Measurements from ENCODE around the gene MGAT5B. TPM values are rescaled to one million over a fixed set of nuclear protein-coding genes. Genes with fewer than 3 reads are reported as not detected.
"Not testable (repeated sequence)": the region's sequence is repeated elsewhere in the genome, so short reads cannot be mapped to it uniquely, and the experiment has no call there.

The MGAT5B gene
- total RNA-seq, 1 donor from 2014 or later, result 1.2 TPM

DNA sequence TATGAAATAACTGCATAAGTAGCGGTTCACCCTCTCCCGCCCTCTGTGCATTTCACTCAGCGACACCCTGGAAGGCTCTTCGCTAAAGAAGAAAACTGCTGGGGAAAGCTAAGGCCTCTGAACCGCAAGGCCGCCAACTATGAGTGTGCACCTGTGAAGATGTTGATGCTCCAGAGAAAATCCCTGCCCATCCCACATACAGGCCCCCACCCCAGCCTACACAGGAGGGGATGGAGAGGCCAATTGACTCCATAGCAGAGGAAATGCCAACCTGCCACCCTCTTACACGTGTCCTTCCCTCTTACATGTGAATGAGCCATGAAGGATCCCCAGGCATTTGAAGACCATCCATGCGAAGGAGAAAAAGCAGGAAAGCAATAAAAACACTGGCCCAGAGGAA lies 104.8 kb downstream of the MGAT5B start:
- intact Hi-C loops (cut with micrococcal nuclease), result no loop called here

DNA sequence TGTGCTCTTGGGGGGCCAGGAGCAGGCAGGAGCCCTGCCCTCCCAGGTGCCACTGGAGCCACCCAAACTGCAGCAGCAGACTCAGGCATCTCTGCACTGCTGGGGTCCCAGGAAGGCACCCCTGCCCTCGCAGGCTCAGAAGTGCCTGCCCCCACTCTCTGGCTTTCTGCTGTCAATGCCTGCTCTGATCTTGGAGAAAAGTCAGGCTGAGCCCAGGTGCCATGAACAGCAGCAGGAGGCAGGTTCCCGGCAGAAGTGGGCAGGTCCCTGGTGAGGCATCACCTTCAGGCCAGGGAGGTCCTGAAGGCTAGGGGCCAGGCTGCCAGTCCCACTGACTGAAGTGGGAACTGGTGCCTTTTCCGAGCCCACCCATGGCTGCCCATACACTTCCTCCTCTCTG lies 106.5 kb downstream of the MGAT5B start:
- intact Hi-C loops (cut with micrococcal nuclease), result no loop called here

DNA sequence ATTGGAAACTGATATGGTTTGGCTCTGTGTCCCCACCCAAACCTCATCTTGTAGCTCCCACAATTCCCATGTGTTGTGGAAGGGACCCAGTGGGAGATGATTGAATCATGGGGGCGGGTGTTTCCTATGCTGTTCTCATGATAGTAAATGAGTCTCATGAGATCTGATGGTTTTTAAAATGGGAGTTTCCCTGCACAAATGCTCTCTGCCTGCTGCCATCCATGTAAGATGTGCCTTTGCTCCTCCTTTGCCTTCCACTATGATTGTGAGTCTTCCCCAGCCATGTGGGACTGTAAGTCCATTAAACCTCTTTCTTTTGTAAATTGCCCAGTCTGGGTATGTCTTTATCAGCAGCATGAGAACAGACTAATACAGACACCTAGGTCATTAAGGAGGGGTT lies 109.8 kb downstream of the MGAT5B start:
- intact Hi-C loops (cut with micrococcal nuclease), result not testable (repeated sequence)

DNA sequence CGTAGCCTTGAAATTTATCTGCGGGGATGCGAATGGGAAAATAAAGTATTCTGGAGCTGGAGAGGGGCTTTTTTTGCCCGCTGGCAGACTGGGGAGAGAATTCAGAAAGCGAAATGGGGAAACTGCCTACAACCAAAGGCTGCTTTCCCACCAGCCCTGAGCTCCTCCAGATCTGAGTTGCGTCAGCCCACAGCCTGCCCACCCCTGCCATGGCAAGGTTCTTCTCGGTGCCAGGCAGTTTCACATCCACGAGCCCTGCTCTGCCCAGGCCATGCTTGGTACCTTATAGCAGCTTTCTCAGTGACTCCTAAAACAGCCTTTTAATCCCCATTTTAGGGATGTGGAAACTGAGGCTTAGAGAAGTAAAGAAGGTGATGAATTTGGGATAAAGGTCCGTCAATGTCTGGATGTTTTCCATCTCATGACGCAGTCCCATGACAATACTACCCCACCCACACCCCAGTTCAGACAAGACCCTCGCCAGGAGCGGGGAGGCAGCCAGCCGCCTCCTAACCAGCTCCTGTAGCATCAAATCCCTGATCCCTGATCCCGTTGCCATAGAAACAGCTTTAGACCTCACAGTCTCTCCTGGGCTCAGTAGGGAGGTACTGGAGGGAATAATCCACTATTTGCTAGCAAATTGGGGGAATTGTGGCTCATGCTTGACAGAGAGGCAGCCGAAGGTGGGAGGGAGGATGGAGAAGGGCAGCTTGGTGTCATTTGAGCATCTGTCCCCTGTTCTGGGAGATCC lies 113.5 kb downstream of the MGAT5B start:
- intact Hi-C loops (cut with micrococcal nuclease), result no loop called here

DNA sequence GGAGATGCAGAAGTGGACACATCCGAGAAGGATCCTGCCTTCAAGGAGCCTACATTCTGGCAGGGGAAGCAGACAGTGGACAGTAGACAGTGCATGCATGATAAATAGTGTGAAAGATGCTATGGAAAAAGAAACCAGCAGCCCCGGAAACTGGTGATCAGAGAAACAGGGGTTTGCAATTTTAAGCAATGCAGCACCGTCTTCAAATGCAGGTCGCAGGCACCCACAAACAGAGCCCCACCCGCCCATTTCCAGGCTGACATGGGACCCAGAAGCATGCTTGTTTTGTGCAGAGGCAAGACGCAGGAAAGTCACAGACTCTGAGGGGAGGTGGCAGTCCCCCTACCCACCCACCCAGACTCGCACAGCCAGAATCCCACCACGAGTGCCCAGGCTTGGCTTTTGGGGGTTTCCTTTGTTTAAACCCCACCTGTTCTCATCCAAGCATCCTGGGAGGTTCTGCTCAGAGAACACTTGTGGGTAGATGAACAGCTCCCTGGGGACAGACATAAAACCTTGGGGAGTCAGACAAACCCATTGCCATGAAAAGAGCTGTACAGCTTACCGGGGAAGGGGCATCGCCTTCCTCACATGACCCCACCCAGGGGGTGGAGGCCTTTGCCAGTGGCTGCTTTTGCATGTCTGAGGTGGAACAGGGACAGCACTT lies 114.3 kb downstream of the MGAT5B start:
- intact Hi-C loops (cut with micrococcal nuclease), result no loop called here

DNA sequence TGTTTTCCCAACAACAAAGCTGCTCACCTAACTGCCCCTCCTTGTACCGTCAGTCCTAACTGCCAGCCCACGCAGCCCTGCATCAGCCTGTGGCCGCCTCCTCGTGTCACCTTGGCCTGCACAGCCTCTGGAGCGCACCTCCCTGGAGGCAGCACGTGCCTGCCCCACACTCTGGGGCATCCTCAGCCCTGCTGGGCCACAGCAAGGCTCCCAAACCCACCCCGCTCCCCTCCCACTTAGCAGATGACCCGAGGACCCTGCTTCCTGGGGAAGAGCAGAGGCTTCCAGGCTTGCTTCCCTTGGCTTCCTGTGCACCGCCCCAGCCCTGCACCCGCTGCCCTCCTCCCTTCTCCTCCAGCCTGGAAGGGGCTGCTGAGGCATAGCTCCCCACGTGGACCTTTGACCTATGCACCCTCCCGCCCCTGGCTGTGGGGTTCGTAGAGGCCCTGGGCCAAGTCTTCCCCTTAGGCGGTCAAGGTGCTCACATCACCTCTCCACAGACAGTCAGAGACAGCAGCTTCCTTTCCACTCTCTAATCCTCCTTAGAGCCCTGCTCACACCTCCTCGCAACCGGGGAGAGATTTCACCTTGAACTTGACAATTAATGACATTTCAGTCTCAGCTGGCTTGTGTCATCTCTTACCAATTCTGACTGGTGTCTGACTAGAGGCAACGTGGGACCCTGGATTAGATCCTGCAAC lies 115.0 kb downstream of the MGAT5B start:
- intact Hi-C loops (cut with micrococcal nuclease), result no loop called here

DNA sequence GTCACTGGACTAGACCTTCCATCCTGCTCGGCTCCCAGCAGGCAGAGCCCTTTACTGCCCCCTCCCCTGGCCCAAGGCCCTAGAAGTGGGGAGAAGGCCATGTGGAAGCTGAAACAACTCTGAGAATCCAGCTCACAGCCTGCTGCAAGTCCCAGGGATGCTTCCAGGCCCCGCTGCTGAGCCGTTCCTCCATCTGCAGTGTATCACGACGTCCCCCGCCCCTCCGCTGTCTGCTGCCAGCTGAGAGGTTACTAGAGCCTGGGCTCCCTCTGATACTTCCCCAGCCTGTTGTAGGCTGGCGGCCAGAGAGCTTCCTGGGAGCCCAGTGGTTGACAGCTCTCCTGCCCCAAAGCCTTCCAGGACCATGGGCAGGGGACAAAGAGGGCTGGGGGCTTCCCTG lies 118.2 kb downstream of the MGAT5B start:
- intact Hi-C loops (cut with micrococcal nuclease), result no loop called here

DNA sequence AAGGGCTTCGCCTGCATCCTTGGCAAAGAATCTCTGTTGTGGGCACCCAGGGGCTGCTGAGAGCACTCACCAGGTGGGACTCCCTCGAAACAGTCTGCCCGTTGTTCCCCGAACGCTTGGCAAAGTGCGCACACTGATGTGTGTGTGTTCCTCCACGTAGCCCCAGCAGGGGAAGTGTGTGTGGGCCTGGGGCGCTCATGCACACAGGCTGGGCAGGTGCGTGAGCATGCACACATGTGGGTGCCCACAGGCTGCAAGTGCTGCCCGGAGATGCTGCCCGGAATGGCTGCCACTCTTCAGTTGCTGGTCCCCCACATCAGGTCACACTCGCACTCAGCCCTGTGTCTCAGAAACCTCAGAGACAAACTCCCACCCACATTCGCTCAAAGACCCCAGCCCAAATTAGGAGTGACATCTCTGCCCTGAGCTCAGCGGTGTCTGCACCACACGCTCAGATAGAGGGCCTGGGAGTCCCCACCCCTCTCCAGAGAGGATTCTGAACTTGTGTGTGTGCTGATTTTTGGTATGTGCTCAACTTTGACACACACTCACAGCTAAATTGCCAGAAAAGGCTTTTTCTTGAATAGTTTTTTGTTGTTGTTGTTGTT lies 119.4 kb downstream of the MGAT5B start:
- intact Hi-C loops (cut with micrococcal nuclease), result no loop called here

DNA sequence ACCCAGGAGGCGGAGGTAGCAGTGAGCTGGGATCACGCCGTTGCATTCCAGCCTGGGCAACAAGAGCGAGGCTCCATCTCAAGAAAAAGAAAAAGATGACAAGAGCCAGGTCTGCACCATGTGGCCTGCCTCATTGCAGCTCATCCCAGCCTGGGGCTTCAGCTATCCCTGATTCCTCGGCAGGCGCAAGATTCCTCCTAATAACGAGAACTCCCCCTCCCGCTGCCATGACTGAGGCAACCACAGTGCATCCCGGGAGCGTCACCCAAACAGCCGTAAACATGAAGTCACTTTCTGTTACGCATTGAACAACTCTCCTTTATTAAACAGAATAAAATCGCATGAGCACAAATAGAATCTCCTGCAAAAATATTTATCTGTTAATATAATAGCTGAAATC lies 120.6 kb downstream of the MGAT5B start:
- intact Hi-C loops (cut with micrococcal nuclease), result no loop called here

DNA sequence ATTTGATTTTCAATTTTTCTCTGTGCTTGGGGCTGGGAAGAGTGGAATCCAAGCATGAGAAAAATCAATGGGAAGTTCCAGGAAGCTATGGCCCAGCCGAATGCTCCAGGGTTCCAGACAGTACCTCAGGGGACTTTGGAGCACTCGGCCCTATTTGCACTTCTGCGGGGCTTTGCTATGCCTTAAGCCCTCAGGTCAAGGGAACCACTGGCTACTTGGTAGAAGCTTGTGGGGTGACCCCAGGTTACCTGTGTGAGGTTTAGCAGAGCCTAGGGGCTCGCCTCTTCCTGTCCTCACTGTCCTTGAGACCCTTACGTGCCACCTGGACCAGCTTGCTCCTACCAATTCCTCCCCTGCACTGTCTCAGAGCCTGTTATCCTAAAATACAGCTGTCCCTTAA lies 121.3 kb downstream of the MGAT5B start:
- intact Hi-C loops (cut with micrococcal nuclease), result no loop called here

DNA sequence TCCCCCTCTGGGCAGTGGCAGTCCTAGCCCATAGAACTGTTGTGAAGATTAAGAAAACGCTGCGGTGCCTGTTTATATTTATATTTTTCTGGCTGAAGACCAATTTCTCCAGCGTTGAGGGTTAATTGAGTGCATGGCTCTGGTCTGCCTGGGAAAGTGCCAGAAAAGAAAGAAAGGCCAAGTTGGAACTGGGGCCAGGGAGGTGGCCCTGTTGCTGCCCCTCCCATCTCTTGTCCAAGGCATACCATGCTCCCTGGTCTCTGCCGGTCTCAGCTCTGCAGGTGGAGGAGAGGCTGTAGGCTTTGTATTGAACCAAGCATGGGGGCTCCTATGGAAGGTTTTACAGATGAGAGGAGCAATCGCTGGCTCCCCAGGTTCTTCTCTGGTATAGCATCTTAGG lies 124.7 kb downstream of the MGAT5B start:
- intact Hi-C loops (cut with micrococcal nuclease), result no loop called here

DNA sequence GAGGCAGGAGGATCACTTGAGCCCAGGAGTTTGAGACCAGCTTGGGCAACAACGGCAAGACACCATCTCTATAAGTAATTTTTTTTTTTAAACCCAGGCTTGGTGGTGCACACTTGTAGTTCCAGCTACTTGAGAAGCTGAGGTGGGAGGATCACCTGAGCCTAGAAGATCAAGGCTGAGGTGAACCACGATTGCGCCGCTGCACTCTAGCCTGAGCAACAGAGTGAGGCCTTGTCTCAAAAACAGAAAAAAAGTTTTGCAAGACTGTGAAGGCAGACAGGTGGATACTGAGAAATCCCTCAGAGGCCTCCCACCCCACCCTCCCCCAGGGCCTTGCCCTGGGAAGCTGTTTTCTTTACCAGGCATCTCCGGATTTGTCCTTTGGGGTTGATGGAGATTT lies 125.4 kb downstream of the MGAT5B start:
- intact Hi-C loops (cut with micrococcal nuclease), result no loop called here

DNA sequence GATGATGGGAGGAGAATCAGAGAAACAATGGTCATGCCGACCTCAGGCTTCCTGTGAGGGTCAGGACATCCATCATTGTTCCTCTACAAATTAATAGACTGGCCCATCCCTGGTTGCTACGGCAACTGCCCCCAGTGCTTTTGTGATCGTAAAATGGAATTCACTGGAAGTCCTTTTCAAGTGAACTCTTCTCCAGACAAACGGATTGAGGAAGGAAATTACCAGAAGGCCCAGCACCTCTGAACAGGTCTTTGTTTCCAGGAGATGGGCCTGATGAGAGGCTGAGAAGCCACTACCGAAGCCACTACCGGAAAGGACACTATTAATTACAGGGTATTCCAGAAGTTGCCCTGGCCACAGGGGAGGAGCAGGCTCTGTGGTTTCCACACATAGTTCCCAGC lies 126.0 kb downstream of the MGAT5B start:
- intact Hi-C loops (cut with micrococcal nuclease), result no loop called here

DNA sequence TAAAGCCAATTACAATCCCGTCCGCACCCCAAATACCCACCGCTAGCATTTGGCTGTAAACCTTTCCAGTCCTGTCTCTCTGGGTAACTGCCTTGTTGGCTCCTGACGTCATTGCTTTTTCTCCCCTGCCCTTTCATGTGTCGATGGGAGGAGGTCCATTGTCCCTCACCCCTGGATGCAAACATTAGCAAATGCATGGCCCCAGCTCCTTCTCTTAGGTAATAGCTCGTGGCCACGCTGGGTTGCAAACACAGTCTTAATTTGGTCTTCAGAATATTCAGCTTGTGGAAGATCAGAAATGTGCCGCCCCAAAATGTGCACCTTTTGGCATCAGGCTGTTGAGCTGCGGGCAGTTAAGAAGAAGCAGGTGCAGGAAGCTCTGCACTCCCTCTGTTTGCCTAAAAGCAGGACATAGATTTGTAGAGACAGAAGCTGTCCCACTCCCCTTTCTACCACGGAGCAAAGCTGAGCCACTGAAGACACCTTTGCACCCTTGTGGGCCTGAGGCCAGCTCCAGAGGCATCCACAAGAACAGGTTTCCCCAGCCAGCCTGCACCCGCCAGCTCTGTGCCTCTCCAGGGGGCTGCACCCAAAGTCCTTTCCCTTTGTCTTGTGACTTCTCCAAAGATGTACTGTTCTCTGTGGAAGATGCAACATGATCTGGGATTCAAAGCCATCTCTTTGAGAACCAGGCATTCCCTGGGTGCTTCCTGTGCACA lies 127.3 kb downstream of the MGAT5B start:
- intact Hi-C loops (cut with micrococcal nuclease), result no loop called here

DNA sequence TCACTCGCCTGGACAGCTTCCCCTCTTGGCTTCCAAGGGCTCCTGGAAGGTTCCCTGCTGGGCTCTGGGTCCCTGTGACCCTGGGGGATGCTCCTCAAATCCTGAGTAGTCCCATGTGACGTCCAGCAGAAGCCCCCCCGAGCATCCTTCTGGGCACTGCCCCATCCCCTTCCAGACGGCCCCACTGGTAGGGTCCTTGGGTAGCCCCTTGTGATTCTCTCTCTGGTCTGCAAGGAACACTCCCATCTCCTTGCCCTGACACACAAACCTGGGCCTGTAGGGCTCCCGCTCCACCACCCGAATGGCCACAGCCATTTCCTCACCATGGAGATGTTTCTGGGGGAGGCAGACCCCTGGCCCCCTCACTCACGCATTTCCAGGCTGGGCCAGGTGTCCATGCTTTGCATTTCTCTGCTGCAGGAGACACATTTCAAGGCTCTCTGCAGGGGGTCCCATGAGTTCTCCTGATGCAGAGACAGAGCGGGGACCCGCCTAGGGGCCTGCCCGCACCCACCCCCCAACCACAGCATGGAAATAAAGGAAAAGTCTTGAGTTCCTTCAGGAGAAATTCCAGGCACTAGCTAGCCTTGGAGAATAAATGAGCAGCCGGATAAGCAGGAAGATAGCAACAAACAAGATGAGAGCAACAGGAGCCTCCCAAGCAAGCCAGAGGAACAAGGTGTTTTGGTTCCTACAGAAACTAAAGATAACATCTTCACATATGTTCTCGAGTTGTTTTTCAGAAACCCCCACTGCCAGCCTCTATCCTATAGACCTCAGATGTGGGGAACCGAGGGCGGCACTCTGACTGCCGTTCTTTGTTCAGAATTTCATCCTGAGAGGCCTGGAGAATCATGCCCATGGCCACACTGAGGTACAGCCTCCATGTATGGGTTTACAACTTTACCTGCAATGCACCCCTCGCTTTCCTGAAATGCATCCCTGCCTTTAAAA lies 128.8 kb downstream of the MGAT5B start:
- intact Hi-C loops (cut with micrococcal nuclease), result no loop called here

DNA sequence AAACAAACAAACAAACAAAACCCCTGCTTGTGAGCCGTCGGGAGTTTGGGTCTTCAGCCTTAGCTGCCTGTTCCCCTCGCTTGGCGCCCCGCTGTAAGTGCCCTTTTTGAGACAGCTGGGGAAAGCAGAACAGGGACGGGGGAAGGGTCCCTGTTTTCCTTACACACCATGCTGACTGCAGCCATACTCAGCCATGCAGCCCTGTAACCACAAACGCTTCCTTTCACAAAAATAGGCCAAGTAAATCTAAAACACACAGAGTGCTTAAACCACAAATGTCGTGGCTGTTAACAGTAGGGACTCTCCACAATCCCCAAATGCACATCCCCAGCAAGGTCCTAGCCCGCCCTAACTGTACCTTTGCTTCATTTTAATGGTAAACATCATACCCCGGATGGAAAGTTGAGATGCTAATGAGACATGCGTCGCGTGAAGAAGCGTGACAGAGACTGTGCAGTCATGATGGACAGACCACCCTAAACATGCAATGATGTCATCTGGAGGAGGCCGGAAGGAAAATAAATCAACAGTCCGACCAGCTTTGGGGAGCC lies 129.9 kb downstream of the MGAT5B start:
- intact Hi-C loops (cut with micrococcal nuclease), result no loop called here

DNA sequence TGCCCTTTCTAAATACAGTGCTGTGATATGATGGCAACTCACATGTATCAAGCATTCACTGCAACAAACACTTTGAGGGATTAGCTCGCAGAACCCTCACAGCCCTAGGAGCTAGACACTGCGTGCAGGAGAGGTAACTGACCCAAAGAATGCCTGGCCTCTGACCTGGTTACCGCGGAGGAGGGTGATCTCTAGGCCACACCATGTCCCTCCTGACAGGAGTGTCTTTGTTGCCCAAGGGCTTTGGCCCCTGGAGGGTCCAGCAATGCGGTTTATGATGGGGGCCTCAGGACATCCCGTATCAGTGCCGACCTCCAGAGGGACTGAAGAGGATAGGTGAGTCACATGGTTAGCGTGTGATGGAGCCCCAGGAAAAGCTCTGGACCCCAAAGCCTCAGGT lies 130.6 kb downstream of the MGAT5B start:
- intact Hi-C loops (cut with micrococcal nuclease), result no loop called here
